Smooth muscle cell (in vitro differentiated cells): ENCODE results near the gene IFNGR2. TPM values are rescaled to one million over a fixed set of nuclear protein-coding genes. Genes with fewer than 3 reads are reported as not detected.

Source experiments
- DNase-seq: peaks from one replicate; lab custom pipeline; 2025; ENCODE audit not compliant: unreplicated experiment; lab: John Stamatoyannopoulos, UW
- H2AFZ ChIP-seq: fragments of 200-600 bp; sonication (generic); 2 replicates; pipeline ENCODE4 v1.6.0; 2016; ENCODE audit warnings: antibody characterized with exemption, low read depth, mild to moderate bottlenecking
- H3F3A ChIP-seq: fragments of 200-600 bp; sonication (generic); 2 replicates; pipeline ENCODE4 v1.6.0; 2017; ENCODE audit warnings: antibody characterized with exemption, low read depth
- H3K27ac ChIP-seq: fragments of 200-600 bp; sonication (generic); 2 replicates; pipeline ENCODE4 v1.5.1; 2016; ENCODE audit warnings: low read depth, mild to moderate bottlenecking
- H3K27me3 ChIP-seq: fragments of 200-600 bp; sonication (generic); 2 replicates; pipeline ENCODE4 v1.6.1; 2016; ENCODE audit warnings: low read depth, mild to moderate bottlenecking
- H3K36me3 ChIP-seq: fragments of 200-600 bp; sonication (generic); 2 replicates; pipeline ENCODE4 v1.5.1; 2016; ENCODE audit warnings: low read depth
- H3K4me1 ChIP-seq: fragments of 200-600 bp; sonication (generic); 2 replicates; pipeline ENCODE4 v1.5.1; 2016; ENCODE audit warnings: low read depth
- H3K4me2 ChIP-seq: fragments of 200-600 bp; sonication (generic); 2 replicates; pipeline ENCODE4 v1.6.0; 2016; ENCODE audit warnings: mild to moderate bottlenecking
- H3K4me3 ChIP-seq: fragments of 200-600 bp; sonication (generic); 2 replicates; pipeline ENCODE4 v1.5.1; 2016; ENCODE audit warnings: mild to moderate bottlenecking
- H3K79me2 ChIP-seq: fragments of 200-600 bp; sonication (generic); 2 replicates; pipeline ENCODE4 v1.6.0; 2016; ENCODE audit warnings: low read depth, mild to moderate bottlenecking
- H3K9ac ChIP-seq: fragments of 200-600 bp; sonication (generic); 2 replicates; pipeline ENCODE4 v1.6.0; 2016; ENCODE audit warnings: low read depth
- H3K9me3 ChIP-seq: fragments of 200-600 bp; sonication (generic); replicated peaks from 2 replicates; pipeline ENCODE4 v1.5.1; 2016; ENCODE audit warnings: low read depth
- H4K20me1 ChIP-seq: fragments of 200-600 bp; sonication (generic); 2 replicates; pipeline ENCODE4 v1.6.0; 2016; ENCODE audit warnings: low read depth
- CTCF ChIP-seq: fragments of 200-600 bp; sonication (generic); IDR thresholded peaks from 2 replicates; pipeline ENCODE4 v1.5.1; 2017; ENCODE audit warnings: borderline replicate concordance, mild to moderate bottlenecking, antibody characterized with exemption; ENCODE audit not compliant: insufficient read depth, poor library complexity, severe bottlenecking
- WGBS: methylation state at CpG from one replicate; pipeline ENCODE4 v1.1.7; 2016; ENCODE audit warnings: low lambda C conversion rate; 5-methylcytosine and 5-hydroxymethylcytosine counted together
- polyA plus RNA-seq: library from polyadenylated mRNA; unstranded; fragments of >200 nt; fragmentation: Nextera tagmentation; extraction: Ambion mirVana; gene quantifications from 2 replicates; pipeline ENCODE4 v1.2.1, GENCODE V29; 2016
- total RNA-seq: library from RNA; depleted of rRNA; stranded (reverse); fragments of >200 nt; gene quantifications from 2 replicates; pipeline ENCODE4 v1.2.3, GENCODE V29; 2014

The IFNGR2 gene
- total and polyA plus RNA-seq, 2 experiments from 2014 or later, result 117 to 127 TPM

- no peak overlapping the region for H3K4me3 ChIP-seq
- no peaks in the 10 kb centered on the region for H3K4me1 ChIP-seq
- DNase-seq, result no peak
- H4K20me1 ChIP-seq, result no peaks in the 10 kb centered on the region
- no peaks in the 10 kb centered on the region for H3K79me2 ChIP-seq
- no peaks in the 10 kb centered on the region for H3F3A ChIP-seq
- H3K27me3 ChIP-seq, result no peaks in the 10 kb centered on the region
- 33% methylated on average over 1 of the region's 1 CpG for WGBS
- no peak overlapping the region for H3K4me2 ChIP-seq
- no peaks in the 10 kb centered on the region for H3K9me3 ChIP-seq
- no peak overlapping the region for H2AFZ ChIP-seq
- peak overlapping the region; percentile 19 for H3K27ac ChIP-seq
- no peak for TF ChIP-seq CTCF
- no peak overlapping the region for H3K9ac ChIP-seq
- H3K36me3 ChIP-seq, result no peaks in the 10 kb centered on the region
Measured at GRCh38 chr21:33451634-33452071, 48.4 kb downstream of the IFNGR2 start.

DNA sequence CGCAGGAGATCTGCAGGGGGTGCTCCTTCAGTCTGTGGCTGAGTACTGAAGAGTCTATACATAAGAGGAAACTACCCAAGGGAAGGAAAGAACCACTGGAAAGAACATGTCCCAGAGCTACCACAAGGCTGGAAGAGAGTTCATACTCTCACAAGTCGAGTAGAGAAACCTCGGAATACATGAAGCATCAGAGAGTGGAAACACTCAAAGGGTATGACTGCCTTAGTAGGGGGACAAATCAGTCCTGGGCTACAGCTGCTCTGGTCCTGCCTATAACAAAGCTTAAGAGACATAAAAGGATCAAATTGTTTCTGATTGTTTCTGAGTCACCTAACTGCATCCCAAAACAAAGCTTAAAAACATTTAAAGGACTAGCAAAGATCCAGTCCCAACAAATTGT lies 49.1 kb downstream of the IFNGR2 start:
- no peaks in the 10 kb centered on the region for H3K36me3 ChIP-seq
- no peak overlapping the region for H3K9ac ChIP-seq
- no peaks in the 10 kb centered on the region for H3K79me2 ChIP-seq
- H3K27me3 ChIP-seq, result no peaks in the 10 kb centered on the region
- no peak overlapping the region for H3K4me3 ChIP-seq
- no peak for TF ChIP-seq CTCF
- no peaks in the 10 kb centered on the region for H3K9me3 ChIP-seq
- 89% methylated on average over 3 of the region's 3 CpGs for WGBS
- no peak overlapping the region for H3K4me2 ChIP-seq
- H3K4me1 ChIP-seq, result no peaks in the 10 kb centered on the region
- no peaks in the 10 kb centered on the region for H4K20me1 ChIP-seq
- no peaks in the 10 kb centered on the region for H3F3A ChIP-seq
- H3K27ac ChIP-seq, result no peak overlapping the region
- DNase-seq, result no peak
- H2AFZ ChIP-seq, result no peak overlapping the region

DNA sequence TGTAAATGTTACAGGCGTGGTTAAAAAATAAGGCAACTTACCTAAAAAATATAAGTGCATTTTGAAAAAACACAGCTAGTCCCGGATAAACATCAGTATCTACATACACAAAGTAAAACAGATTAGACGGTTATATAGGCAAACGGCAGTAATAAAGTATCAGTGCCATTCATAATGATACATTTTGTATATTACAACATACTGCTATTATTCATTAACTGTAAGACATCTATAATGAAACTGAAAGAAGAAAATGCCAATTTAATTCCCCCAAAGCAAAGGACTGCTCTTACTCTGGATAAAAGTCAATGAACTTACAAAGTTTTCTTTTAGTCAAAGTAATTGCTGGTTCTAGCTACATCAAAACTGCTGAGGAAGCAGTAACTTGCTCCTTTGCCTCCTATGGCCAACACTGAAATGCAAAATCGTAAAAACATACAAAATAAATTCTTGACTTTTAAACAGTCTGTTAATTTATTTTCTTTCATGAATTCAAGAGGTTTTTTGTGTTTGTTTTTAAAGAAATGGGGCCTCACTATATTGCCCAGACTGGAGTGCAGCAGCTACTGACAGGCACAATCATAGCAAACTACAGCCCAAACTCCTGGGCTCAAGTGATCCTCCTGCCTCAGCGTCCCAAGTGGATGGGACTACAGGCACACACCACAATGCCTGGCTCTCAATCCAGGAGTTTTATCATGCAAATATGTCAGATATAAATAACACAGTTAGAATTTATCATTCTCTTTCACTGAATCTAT lies 52.7 kb downstream of the IFNGR2 start:
- TF ChIP-seq CTCF, result no peak
- H3K36me3 ChIP-seq, result no peaks in the 10 kb centered on the region
- H3K4me3 ChIP-seq, result no peak overlapping the region
- no peak overlapping the region for H3K9ac ChIP-seq
- no peaks in the 10 kb centered on the region for H3K27me3 ChIP-seq
- 92% methylated on average over 6 of the region's 6 CpGs for WGBS
- no peaks in the 10 kb centered on the region for H3K79me2 ChIP-seq
- H3K4me1 ChIP-seq, result no peaks in the 10 kb centered on the region
- H3K4me2 ChIP-seq, result no peak overlapping the region
- no peak for DNase-seq
- H3F3A ChIP-seq, result no peaks in the 10 kb centered on the region
- no peak overlapping the region for H3K27ac ChIP-seq
- H4K20me1 ChIP-seq, result no peaks in the 10 kb centered on the region
- H2AFZ ChIP-seq, result no peak overlapping the region
- H3K9me3 ChIP-seq, result no peaks in the 10 kb centered on the region

DNA sequence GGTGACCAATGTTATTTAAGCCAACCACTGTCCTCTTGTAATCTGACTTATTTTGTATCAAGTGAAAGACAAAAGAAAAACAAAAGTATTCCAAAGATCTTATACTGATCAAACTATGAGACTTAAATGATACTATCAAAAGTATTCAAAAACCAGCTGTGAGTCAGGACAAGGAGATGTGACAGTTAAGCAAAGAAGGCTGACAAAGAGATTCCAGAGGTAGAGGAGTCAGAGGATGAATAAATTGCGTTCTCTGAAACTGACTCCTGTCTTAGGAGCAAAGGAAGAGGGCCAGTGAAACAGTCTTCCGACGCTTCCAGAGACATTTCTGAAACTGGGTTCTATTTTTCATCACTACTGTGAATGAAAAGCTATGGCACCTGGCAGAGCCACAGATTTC lies 55.6 kb downstream of the IFNGR2 start:
- 98% methylated on average over 3 of the region's 3 CpGs for WGBS
- H3K9me3 ChIP-seq, result no peaks in the 10 kb centered on the region
- no peak overlapping the region for H2AFZ ChIP-seq
- H3K36me3 ChIP-seq, result no peaks in the 10 kb centered on the region
- no peak overlapping the region for H3K27ac ChIP-seq
- no peaks in the 10 kb centered on the region for H3K79me2 ChIP-seq
- H3K27me3 ChIP-seq, result no peaks in the 10 kb centered on the region
- no peaks in the 10 kb centered on the region for H4K20me1 ChIP-seq
- H3K4me2 ChIP-seq, result no peak overlapping the region
- no peak for TF ChIP-seq CTCF
- H3K4me1 ChIP-seq, result no peaks in the 10 kb centered on the region
- H3K4me3 ChIP-seq, result no peak overlapping the region
- H3F3A ChIP-seq, result no peaks in the 10 kb centered on the region
- H3K9ac ChIP-seq, result no peak overlapping the region
- no peak for DNase-seq
